Measurements from ENCODE around the gene CDKN2D. TPM values are rescaled to one million over a fixed set of nuclear protein-coding genes. Genes with fewer than 3 reads are reported as not detected.

Gene CDKN2D
- total RNA-seq, 1 experiment from 2014 or later: 13.8 TPM

GRCh38 chr19:10537668-10538067 lies 31.1 kb downstream of the CDKN2D start:
- no peak overlapping the region for H3K9ac ChIP-seq (ENCODE audit: low read length)
- ChIA-PET CTCF (no interaction called here), RAD21 (ENCODE audit: low non-redundant PET in 1 of 2, low total read pairs in 2 of 2, uncharacterized antibody in 2 of 2, unreplicated experiment in 2 of 2) (no interaction called here), POLR2A (no interaction called here)
- peaks cover 0 to 6% of the 10 kb centered on the region in 2 experiments; a peak in 2 of 4 replicates for H3K4me1 ChIP-seq (ENCODE audit: control insufficient read depth in 1 of 2, insufficient read depth in 2 of 2, low read length in 2 of 2)
- no peaks in the 10 kb centered on the region for H3K36me3 ChIP-seq (ENCODE audit: control insufficient read depth in 1 of 2, insufficient read depth in 2 of 2, low read length in 2 of 2)
- no peaks in the 10 kb centered on the region for H4K20me1 ChIP-seq (ENCODE audit: insufficient read depth)
- intact Hi-C loops (cut with micrococcal nuclease): no loop called here
- no peak for DNase-seq (ENCODE audit: low read depth, low spot score)
- no peak overlapping the region for H2AFZ ChIP-seq (ENCODE audit: low read depth, low read length, poor library complexity, severe bottlenecking)
- TF ChIP-seq TCF7L2 (IDR thresholded peaks at IDR 0.05; ENCODE audit: borderline replicate concordance, extremely low read depth, insufficient read depth, insufficient read length): no peak
- no peak for TF ChIP-seq ZFX (IDR thresholded peaks at IDR 0.05)
- TF ChIP-seq, protein P1, sequence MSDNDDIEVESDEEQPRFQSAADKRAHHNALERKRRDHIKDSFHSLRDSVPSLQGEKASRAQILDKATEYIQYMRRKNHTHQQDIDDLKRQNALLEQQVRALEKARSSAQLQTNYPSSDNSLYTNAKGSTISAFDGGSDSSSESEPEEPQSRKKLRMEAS (IDR thresholded peaks at IDR 0.05): no peak
- TF ChIP-seq ZNF274 (IDR thresholded peaks at IDR 0.05; ENCODE audit: low read depth, low read length): no peak
- TF ChIP-seq SIN3A (IDR thresholded peaks at IDR 0.05; ENCODE audit: low read depth): no peak
- TF ChIP-seq EZH2phosphoT487 (IDR thresholded peaks at IDR 0.05; ENCODE audit: borderline replicate concordance): no peak
- TF ChIP-seq EZH2 (IDR thresholded peaks at IDR 0.05): no peak
- no peak for TF ChIP-seq CTCF (IDR thresholded peaks at IDR 0.05 in 2 of 3, conservative IDR thresholded peaks at IDR 0.05 in 1 of 3; ENCODE audit: borderline replicate concordance in 1 of 3, insufficient read depth in 1 of 3, low read depth in 2 of 3, low read length in 2 of 3)
- no peak for TF ChIP-seq CBX3 (IDR thresholded peaks at IDR 0.05; ENCODE audit: low read depth)
- no peak for TF ChIP-seq SRF (IDR thresholded peaks at IDR 0.05; ENCODE audit: low read depth)
- no peak for TF ChIP-seq SP1 (IDR thresholded peaks at IDR 0.05; ENCODE audit: low read depth)
- TF ChIP-seq ATF3 (IDR thresholded peaks at IDR 0.05): no peak
- TF ChIP-seq POLR2A (IDR thresholded peaks at IDR 0.05; ENCODE audit: borderline replicate concordance, extremely low read depth, insufficient read depth, insufficient read length): no peak
- TF ChIP-seq RAD21 (IDR thresholded peaks at IDR 0.05; ENCODE audit: low read depth): no peak
- TF ChIP-seq JUND (IDR thresholded peaks at IDR 0.05): no peak
- no peak for TF ChIP-seq ELF1 (IDR thresholded peaks at IDR 0.05; ENCODE audit: borderline replicate concordance, low read depth)
- TF ChIP-seq YY1 (IDR thresholded peaks at IDR 0.05; ENCODE audit: extremely low read depth, insufficient replicate concordance, low read depth, low read length): no peak
- TF ChIP-seq ZBTB33 (IDR thresholded peaks at IDR 0.05; ENCODE audit: extremely low read depth, insufficient replicate concordance, low read length): no peak
- TF ChIP-seq FOSL1 (IDR thresholded peaks at IDR 0.05; ENCODE audit: low read depth): no peak
- H3K79me2 ChIP-seq (ENCODE audit: insufficient read depth, low read length): no peaks in the 10 kb centered on the region
- no peak overlapping the region for H3K27ac ChIP-seq (ENCODE audit: low read depth, low read length)
- BruUV-seq (replicated peaks): no TSS peak
- H3K4me3 ChIP-seq (replicated peaks in 1 of 2; ENCODE audit: low read depth in 1 of 2, low read length in 2 of 2): no peak overlapping the region
- ATAC-seq: no peak
- H3K27me3 ChIP-seq (ENCODE audit: insufficient read depth, low read length): no peaks in the 10 kb centered on the region
- no peak overlapping the region for H3K4me2 ChIP-seq (ENCODE audit: low read length)
- no peaks in the 10 kb centered on the region; a peak in 1 of 4 replicates for H3K9me3 ChIP-seq (ENCODE audit: control insufficient read depth in 1 of 2, insufficient read depth in 1 of 2, low read depth in 1 of 2, low read length in 2 of 2)
- no peaks in the 10 kb centered on the region for H3K9me2 ChIP-seq (ENCODE audit: insufficient read depth)

Measured in HCT116 (cell line).